GM12878 (cell line): ENCODE results near the gene RASGRP3.

Experiments used
- ELK1 ChIP-seq: IDR thresholded peaks from 2 replicates; pipeline ENCODE4 v1.6.1; 2012; ENCODE audit warnings: low read depth, low read length, improper control_type of control experiment
- EP300 ChIP-seq, 2 experiments: fragments of 150-350 bp in 1 of 2; IDR thresholded peaks; 2 replicates each; pipeline ENCODE4 v1.6.1; 2011 to 2012; ENCODE audit warnings: low read depth in 2 of 2, low read length in 2 of 2, borderline replicate concordance in 1 of 2, improper control_type of control experiment in 1 of 2, inconsistent platforms in 1 of 2; ENCODE audit not compliant: control insufficient read depth in 1 of 2
- JUND ChIP-seq: IDR thresholded peaks from 2 replicates; pipeline ENCODE4 v1.6.1; 2012; ENCODE audit warnings: low read depth, mild to moderate bottlenecking, low read length, improper control_type of control experiment, moderate library complexity
- POLR2A ChIP-seq: IDR thresholded peaks from 2 replicates; pipeline ENCODE4 v1.6.1; 2011; ENCODE audit warnings: low read depth, mild to moderate bottlenecking, low read length
- POLR2AphosphoS5 ChIP-seq: IDR thresholded peaks from 2 replicates; pipeline ENCODE4 v1.6.1; 2011; ENCODE audit warnings: mild to moderate bottlenecking, low read length, inconsistent platforms
- SREBF2 ChIP-seq: IDR thresholded peaks from 2 replicates; pipeline ENCODE4 v1.6.1; 2012; ENCODE audit warnings: mild to moderate bottlenecking, low read length
- ZSCAN29 ChIP-seq: fragments of 450-650 bp; IDR thresholded peaks from 2 replicates; pipeline ENCODE4 v1.6.1; 2017; ENCODE audit warnings: mild to moderate bottlenecking, moderate library complexity
- TF ChIP-seq, protein P1 (sequence below), 3 experiments: IDR thresholded peaks in 2 of 3; conservative IDR thresholded peaks in 1 of 3; 2 replicates each; pipeline ENCODE4 v1.5.1; 2011; ENCODE audit warnings: low read depth in 3 of 3, low read length in 3 of 3, mild to moderate bottlenecking in 3 of 3, control low read depth in 2 of 3, moderate library complexity in 2 of 3, inconsistent platforms in 1 of 3, mixed read lengths in 1 of 3; ENCODE audit not compliant: control insufficient read depth in 2 of 3, insufficient read depth in 1 of 3; ENCODE audit errors: extremely low read depth in 1 of 3
- TF ChIP-seq, protein P2 (sequence below): fragments of 450-650 bp; conservative IDR thresholded peaks from 2 replicates; pipeline ENCODE4 v1.6.1; 2017; ENCODE audit warnings: mild to moderate bottlenecking, moderate library complexity
- TF ChIP-seq, protein P3 (sequence below): fragments of 450-650 bp; IDR thresholded peaks from 2 replicates; pipeline ENCODE4 v1.6.1; 2014; ENCODE audit warnings: mild to moderate bottlenecking

GRCh38 chr2:33607905-33608304, 131.5 kb downstream of the RASGRP3 start:
- TF ChIP-seq, protein P1, sequence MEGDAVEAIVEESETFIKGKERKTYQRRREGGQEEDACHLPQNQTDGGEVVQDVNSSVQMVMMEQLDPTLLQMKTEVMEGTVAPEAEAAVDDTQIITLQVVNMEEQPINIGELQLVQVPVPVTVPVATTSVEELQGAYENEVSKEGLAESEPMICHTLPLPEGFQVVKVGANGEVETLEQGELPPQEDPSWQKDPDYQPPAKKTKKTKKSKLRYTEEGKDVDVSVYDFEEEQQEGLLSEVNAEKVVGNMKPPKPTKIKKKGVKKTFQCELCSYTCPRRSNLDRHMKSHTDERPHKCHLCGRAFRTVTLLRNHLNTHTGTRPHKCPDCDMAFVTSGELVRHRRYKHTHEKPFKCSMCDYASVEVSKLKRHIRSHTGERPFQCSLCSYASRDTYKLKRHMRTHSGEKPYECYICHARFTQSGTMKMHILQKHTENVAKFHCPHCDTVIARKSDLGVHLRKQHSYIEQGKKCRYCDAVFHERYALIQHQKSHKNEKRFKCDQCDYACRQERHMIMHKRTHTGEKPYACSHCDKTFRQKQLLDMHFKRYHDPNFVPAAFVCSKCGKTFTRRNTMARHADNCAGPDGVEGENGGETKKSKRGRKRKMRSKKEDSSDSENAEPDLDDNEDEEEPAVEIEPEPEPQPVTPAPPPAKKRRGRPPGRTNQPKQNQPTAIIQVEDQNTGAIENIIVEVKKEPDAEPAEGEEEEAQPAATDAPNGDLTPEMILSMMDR (IDR thresholded peaks at IDR 0.05 in 2 of 3, conservative IDR thresholded peaks at IDR 0.05 in 1 of 3; ENCODE audit: control insufficient read depth in 2 of 3, extremely low read depth in 1 of 3, insufficient read depth in 1 of 3, low read depth in 3 of 3, low read length in 3 of 3): no peak
- TF ChIP-seq, protein P2, sequence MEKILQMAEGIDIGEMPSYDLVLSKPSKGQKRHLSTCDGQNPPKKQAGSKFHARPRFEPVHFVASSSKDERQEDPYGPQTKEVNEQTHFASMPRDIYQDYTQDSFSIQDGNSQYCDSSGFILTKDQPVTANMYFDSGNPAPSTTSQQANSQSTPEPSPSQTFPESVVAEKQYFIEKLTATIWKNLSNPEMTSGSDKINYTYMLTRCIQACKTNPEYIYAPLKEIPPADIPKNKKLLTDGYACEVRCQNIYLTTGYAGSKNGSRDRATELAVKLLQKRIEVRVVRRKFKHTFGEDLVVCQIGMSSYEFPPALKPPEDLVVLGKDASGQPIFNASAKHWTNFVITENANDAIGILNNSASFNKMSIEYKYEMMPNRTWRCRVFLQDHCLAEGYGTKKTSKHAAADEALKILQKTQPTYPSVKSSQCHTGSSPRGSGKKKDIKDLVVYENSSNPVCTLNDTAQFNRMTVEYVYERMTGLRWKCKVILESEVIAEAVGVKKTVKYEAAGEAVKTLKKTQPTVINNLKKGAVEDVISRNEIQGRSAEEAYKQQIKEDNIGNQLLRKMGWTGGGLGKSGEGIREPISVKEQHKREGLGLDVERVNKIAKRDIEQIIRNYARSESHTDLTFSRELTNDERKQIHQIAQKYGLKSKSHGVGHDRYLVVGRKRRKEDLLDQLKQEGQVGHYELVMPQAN: no peak
- TF ChIP-seq EP300 (IDR thresholded peaks at IDR 0.05; ENCODE audit: borderline replicate concordance in 1 of 2, control insufficient read depth in 1 of 2, low read depth in 2 of 2, low read length in 2 of 2) (no peak), ZSCAN29 (no peak), POLR2A (no peak), SREBF2 (no peak), POLR2AphosphoS5 (no peak), JUND (no peak), ELK1 (no peak)
- TF ChIP-seq, protein P3, sequence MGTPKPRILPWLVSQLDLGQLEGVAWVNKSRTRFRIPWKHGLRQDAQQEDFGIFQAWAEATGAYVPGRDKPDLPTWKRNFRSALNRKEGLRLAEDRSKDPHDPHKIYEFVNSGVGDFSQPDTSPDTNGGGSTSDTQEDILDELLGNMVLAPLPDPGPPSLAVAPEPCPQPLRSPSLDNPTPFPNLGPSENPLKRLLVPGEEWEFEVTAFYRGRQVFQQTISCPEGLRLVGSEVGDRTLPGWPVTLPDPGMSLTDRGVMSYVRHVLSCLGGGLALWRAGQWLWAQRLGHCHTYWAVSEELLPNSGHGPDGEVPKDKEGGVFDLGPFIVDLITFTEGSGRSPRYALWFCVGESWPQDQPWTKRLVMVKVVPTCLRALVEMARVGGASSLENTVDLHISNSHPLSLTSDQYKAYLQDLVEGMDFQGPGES: no peak
